Measurements from ENCODE around the gene CADM2.
"Not testable (repeated sequence)": the region's sequence is repeated elsewhere in the genome, so short reads cannot be mapped to it uniquely, and the experiment has no call there.

Gene CADM2

GRCh38 chr3:85708325-85708724, 749.5 kb downstream of the CADM2 start:
- not testable (repeated sequence) for DNase-seq

- no peak for DNase-seq
Measured at GRCh38 chr3:85709346-85709892, 750.6 kb downstream of the CADM2 start.

GRCh38 chr3:85710490-85710889, 751.7 kb downstream of the CADM2 start:
- no peak for DNase-seq

- no peak for DNase-seq
Measured at GRCh38 chr3:85721409-85722145, 762.8 kb downstream of the CADM2 start.

- no peak for DNase-seq
Measured at GRCh38 chr3:85725809-85726208, 767.0 kb downstream of the CADM2 start.

GRCh38 chr3:85726241-85726640, 767.5 kb downstream of the CADM2 start:
- no peak for DNase-seq

- no peak for DNase-seq
Measured at GRCh38 chr3:85737846-85738245, 779.1 kb downstream of the CADM2 start.

GRCh38 chr3:85740561-85740960, 781.8 kb downstream of the CADM2 start:
- no peak for DNase-seq

GRCh38 chr3:85758442-85758841, 799.7 kb downstream of the CADM2 start:
- DNase-seq, result no peak

- no peak for DNase-seq
Measured at GRCh38 chr3:85760342-85760741, 801.6 kb downstream of the CADM2 start.

- DNase-seq, result no peak
Measured at GRCh38 chr3:85780806-85781205, 822.0 kb downstream of the CADM2 start.

- no peak for DNase-seq
Measured at GRCh38 chr3:85781806-85782205, 823.0 kb downstream of the CADM2 start.

- no peak for DNase-seq
Measured at GRCh38 chr3:85783291-85783690, 824.5 kb downstream of the CADM2 start.

GRCh38 chr3:85785766-85786165, 827.0 kb downstream of the CADM2 start:
- DNase-seq, result no peak

GRCh38 chr3:85790445-85791030, 831.7 kb downstream of the CADM2 start:
- no peak for DNase-seq

- no peak for DNase-seq
Measured at GRCh38 chr3:85796140-85796539, 837.4 kb downstream of the CADM2 start.

- DNase-seq, result no peak
Measured at GRCh38 chr3:85800676-85801075, 841.9 kb downstream of the CADM2 start.

GRCh38 chr3:85801955-85802354, 843.2 kb downstream of the CADM2 start:
- peak; percentile 49 for DNase-seq

- DNase-seq, result peak; percentile 79
Measured at GRCh38 chr3:85808755-85809154, 850.0 kb downstream of the CADM2 start.

GRCh38 chr3:85821130-85821756, 862.5 kb downstream of the CADM2 start:
- DNase-seq, result peak; percentile 48

- DNase-seq, result peak; percentile 38
Measured at GRCh38 chr3:85835857-85836440, 877.2 kb downstream of the CADM2 start.

GRCh38 chr3:85837402-85837801, 878.6 kb downstream of the CADM2 start:
- no peak for DNase-seq

- peak; percentile 16 for DNase-seq
Measured at GRCh38 chr3:85838921-85839320, 880.1 kb downstream of the CADM2 start.

GRCh38 chr3:85842081-85842480, 883.3 kb downstream of the CADM2 start:
- no peak for DNase-seq

Data from NCI-H146 (cell line).